K562 (cell line): ENCODE measurements around the gene FLVCR2.

ENCODE experiments used
- CTCF ChIP-seq, 3 experiments: IDR thresholded peaks in 2 of 3; conservative IDR thresholded peaks in 1 of 3; 2 replicates each; pipeline ENCODE4 v1.5.1; 2011 to 2012; ENCODE audit warnings: low read length in 3 of 3, mild to moderate bottlenecking in 3 of 3, control low read depth in 2 of 3, improper control_type of control experiment in 1 of 3, inconsistent platforms in 1 of 3, low read depth in 1 of 3, mixed read lengths in 1 of 3, moderate library complexity in 1 of 3; ENCODE audit not compliant: insufficient read depth in 2 of 3
- HOXB6 ChIP-seq: fragments of 250-450 bp; sonication (Bioruptor Pico); IDR thresholded peaks from 2 replicates; pipeline ENCODE4 v1.5.1; 2022; ENCODE audit warnings: mild to moderate bottlenecking, borderline replicate concordance
- REST ChIP-seq, 2 experiments: fragments of 450-650 bp; formaldehyde crosslinking in 1 of 2; IDR thresholded peaks; 2 replicates each; pipeline versions ENCODE4 v1.4.0 to v1.6.1; 2014 to 2020; ENCODE audit warnings: mild to moderate bottlenecking in 2 of 2, borderline replicate concordance in 1 of 2, low read depth in 1 of 2
- TEAD2 ChIP-seq: fragments of 450-650 bp; IDR thresholded peaks from 2 replicates; pipeline ENCODE4 v1.6.1; 2016; ENCODE audit warnings: missing genetic modification characterization, control low read depth, missing compliant biosample characterization
- TFAP4 ChIP-seq: sonication (generic); formaldehyde crosslinking; IDR thresholded peaks from 2 replicates; pipeline ENCODE4 v1.8.0; 2022; ENCODE audit warnings: missing genetic modification reagents, mild to moderate bottlenecking, moderate library complexity, borderline replicate concordance

- TF ChIP-seq HOXB6 = no peak
- no peak for TF ChIP-seq TEAD2 (tag)
- no peak for TF ChIP-seq CTCF (IDR thresholded peaks at IDR 0.05 in 2 of 3, conservative IDR thresholded peaks at IDR 0.05 in 1 of 3; ENCODE audit: insufficient read depth in 2 of 3, low read depth in 1 of 3, low read length in 3 of 3)
- TF ChIP-seq TFAP4 (CRISPR knock-in tag) = no peak
- TF ChIP-seq REST (IDR thresholded peaks at IDR 0.05; ENCODE audit: borderline replicate concordance) = no peak
- TF ChIP-seq REST (CRISPR knock-in tag; IDR thresholded peaks at IDR 0.05; ENCODE audit: low read depth) = no peak
Measured at GRCh38 chr14:75549169-75549568, 29.3 kb upstream of the FLVCR2 start.
